ENCODE measurements around the gene LAIR1.
"Not testable (repeated sequence)": the region's sequence is repeated elsewhere in the genome, so short reads cannot be mapped to it uniquely, and the experiment has no call there.

The LAIR1 gene

DNA sequence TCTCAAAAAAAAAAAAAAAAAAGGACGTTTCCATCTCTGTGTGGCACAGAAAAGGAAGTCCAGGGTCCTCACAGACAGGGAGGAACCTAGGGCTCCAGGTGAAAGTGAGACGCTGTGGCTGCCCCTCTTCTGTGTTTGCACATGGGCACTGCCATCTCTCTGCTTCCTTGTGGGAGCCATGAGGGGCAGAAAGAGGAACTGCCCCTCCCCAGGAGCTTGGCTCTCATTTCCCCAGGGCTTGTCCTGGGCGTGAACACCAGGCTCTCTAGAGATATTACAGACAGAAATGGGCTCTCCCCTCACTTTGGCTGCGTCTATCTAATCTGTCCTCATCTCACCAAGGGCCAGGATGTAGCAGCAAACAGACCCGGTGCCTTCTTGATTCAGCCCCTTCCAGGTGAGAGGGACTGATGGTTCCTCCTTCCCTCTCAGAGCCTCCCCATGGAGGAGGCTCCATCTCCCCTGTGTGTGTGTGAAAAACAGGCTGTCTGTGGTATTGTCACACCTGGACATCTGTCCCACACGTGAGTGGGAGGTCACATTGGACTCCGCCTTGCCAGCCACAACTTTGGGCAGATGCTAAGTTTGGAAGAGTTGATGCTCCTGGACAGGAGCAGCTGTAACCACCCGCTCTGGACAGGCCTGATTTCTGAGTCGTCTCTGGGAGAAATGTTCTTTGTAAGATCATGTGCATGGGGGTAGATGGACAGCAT is 24.9 kb downstream of the LAIR1 start:
- no peak for DNase-seq

DNA sequence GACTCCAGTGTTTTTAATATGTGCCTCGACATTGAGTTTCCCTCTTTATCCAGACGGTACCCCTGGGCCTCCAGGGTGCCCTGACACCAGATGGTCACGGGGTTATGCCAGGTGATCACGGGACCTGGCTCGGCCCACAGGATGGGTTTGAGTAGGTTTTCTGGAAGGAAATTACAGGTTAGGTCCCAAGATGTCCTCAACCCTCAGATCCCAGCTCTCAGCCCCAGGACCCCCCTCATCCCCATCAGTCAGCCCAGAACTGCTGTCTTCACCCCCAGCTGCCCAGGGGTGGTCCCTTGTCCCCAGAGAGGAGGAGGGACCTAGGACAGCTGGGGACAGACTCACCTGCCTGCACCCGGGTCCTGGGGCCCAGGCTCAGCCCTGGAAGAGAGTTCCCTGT is 26.2 kb downstream of the LAIR1 start:
- DNase-seq: no peak

DNA sequence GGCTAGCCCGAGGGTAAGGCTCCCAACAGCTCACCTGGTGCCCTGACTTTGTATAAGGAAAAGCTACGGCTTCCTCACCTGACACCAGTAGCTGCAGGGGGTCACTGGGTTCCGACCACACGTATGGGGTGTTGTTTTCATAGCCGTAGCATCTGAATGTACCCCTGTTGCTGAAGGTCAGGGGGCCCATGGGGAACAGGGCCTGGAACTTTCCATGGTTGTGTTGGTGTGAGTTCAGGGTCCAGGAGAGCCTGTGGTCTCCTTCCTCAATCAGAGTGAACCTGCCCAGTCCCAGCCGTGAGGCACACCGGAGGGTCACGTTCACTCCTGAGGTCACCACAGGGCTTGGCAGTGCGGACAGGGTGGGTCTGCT is 26.9 kb downstream of the LAIR1 start:
- DNase-seq: no peak

DNA sequence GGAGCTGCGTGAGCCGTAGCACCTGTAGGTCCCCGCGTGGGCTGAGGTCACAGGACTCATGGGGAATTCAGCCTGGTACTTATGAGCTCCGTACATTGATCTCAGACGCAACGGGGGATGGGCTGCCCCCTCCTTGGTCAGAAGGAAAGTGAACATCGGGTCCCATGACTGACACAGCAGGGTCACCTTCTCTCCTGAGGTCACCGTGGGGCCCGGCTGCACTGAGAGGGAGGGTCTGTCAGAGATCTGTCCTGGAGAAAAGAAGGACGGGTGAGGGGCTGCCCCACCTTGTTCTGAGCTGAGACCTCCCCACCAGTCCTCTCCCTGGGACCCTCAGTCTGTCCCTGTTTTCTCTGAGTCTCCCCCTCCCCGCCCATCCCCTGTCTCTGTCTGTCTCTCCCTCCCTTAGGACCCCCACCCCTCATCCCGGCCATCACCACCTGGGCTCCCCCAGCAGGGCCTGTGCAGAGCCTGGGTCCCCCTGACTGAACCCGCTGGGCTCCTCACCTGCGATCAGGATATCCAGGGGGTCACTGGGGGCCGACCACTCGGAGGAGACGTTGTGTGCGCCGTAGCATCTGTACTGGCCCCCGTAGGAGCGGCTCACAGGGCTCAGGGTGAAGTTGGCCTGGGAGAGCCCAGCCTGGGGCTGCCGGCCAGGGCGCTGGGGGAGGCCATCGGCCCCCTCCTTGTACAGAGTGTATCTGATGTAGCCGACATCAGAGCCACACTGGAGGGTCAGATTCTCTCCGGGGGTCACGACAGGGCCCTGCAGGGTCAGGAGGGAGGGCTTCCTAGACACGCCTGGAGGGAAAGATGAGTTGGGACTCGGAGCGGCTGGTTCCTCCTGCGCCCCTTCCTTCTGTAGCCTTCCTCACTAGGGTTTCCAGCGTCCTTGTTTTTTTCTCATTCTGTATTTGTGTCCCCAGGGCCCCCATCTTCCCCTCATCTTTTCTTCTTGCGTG is 27.6 kb downstream of the LAIR1 start:
- DNase-seq: no peak

DNA sequence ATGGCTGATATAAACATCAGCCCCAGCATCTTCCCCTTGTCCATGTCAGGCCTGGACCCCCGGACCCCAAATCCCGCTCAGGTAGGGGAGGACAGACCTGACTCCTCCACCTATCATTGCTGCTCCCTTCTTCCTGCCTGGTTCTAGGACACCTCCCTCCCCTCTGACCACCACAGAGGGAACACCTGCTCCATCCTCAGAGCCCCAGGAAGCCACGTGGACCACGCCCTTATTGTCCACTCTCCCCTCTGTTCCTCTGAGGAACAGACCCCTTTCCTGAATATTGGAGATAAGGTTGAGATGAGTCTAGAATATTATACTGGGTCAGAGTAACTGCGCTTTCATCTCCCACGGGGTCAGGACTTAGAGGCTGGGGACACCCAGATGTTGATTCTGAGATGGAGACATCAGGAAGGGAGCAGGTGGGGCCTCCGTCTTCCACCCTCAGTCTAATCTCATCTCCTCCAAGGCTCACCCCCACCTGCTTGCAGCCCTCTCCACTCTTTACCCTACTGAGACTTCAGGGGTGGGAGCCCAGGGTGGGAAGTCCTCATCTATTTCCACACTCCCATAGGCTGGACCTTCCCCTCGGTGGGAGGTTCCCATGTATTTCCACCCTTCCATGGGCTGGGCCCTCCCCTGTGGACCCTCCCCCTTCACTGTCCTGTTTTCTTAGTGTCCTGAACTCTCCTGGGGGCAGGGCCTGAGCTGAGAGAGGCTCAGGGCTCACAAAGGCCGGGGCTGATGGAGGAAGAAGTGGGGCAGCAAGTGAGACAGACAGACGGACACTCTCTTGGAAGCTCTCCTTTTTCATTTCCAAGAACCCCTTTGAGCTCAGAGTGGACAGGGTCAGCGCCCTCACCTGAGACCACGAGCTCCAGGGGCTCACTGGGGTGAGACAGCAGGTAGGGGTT is 28.5 kb downstream of the LAIR1 start:
- no peak for DNase-seq

DNA sequence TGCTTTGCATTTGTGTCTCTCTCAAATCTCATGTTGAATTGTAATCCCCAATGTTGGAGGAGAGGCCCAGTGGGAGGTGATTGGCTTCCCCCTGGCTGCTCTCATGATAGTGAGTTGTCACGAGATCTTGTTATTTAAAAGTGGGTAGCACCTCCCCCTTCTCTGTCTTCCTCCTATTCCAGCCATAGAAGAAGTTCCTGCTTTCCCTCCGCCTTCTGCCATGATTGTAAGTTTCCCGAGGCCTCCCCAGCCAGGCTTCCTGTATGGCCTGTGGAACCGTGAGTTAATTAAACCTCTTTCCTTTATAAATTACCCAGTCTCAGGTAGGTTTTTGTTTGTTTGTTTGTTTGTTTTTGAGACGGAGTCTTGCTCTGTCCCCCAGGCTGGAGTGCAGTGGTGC is 29.6 kb downstream of the LAIR1 start:
- no peak for DNase-seq

DNA sequence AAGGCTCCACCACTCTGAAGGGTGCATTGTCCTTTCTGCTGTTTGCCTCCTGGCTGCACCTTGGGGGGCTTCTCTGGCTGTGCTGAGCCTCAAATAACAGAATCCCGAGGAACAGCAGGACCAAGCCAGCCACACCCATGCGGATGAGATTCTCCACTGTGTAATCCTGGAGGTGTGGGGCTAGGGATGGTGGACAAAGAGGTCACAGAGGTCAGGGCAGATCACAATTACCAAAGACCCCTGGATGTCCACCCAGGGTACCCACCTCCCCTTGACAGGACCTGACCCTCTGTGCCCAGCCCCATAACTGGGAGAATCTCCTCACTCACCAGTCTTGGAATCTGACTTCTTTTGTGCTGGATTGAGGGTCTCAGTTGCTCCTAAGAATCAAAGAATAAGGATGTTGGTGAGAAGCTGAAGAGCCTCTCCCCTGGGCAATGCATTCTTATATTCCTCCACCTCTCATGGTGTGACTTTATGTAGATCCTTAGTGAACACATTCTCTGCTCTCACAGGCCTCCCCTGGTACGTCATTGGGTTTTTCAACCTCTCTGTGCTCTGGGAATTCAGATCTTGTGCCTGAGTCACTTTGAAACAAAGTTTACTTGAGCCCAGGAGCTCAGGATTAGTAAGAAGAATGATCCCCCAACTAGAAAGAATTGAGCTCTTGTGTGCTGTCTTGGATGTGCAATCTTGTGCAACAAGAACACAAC is 31.0 kb downstream of the LAIR1 start:
- DNase-seq: no peak

DNA sequence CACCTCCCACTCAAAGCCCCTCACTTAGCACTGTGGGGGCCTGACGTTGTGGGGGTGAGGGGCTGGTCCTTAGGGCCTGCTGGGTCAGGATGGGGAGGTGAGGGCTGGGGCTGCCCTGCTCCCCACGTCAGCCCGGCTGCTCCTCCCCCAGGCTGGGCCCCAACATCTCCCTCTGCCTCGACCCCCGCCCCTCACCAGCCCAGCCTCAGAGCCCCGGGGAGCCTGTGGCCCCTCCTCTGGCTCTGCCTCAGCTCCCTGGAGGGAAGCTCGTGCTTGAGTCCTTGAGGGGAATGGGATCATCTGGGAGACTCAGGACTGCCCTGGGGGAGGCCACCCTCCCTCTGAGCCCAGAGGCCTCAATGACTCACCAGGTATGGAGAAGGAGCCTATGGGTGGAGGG is 32.6 kb downstream of the LAIR1 start:
- no peak for DNase-seq

DNA sequence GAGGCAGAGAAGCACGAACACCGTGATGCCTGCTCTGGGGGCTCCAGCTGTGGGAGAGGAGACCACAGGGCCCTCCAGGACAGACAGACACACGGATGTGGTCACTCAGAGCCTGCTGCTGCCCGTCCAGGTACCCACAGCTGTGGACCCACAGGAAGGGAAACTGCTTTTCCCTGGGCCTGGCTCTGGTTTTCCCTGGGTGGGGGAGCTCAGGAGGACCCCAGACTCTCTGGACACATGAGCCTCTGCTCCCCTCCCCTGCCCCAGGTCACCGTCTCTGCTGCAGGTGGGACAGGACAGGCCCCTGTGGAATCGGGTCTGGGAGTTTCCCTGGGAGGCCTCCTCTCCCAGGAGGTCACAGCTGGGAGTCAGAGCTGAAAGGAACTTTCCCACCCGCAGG is 33.1 kb downstream of the LAIR1 start:
- DNase-seq: no peak

DNA sequence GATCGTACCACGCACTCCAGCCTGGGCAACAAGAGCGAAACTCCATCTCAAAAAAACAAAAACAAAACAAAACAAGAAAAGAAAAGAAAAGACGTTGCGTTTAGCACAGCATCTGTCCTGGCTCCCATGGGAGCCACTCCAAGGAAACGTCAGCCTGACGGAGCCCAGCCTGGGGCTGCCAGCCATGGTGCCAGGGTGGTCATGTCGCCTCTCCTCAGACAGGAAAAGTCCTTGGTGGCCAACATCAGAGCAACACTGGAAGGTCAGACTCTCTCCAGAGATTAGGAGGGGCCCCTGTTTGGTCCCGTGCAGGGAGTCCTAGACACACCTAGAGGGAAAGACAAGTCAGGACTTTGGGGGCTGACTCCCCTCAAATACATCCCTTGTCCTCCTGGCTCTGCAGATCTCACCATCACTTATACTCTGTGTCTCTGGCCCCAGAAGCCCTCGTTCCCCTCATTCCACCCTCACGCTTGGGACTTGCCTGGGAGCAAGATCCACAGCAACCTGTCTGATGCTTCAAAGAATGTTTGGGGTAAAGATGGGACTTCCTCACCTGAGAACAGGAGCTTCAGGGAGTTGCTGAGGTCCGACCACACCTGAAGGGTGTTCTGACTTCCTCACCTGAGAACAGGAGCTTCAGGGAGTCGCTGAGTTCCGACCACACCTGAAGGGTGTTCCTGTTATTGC is 35.1 kb downstream of the LAIR1 start:
- DNase-seq: no peak

DNA sequence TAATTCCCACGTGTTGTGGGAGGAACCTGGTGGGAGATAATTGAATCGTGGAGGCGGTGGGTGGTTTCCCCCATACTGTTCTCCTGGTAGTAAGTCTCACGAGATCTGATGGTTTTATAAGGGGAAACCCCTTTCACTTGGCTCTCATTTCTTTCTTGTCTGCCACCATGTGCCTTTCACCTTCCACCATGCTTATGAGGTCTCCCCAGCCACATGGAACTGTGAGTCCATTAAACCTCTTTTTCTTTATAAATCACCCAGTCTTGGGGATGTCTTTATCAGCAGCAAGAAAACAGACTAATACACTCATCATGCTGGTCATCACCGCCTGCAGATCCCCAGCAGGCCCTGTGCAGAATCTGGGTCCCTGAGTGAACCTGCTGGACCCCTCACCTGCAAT is 36.0 kb downstream of the LAIR1 start:
- DNase-seq: not testable (repeated sequence)

DNA sequence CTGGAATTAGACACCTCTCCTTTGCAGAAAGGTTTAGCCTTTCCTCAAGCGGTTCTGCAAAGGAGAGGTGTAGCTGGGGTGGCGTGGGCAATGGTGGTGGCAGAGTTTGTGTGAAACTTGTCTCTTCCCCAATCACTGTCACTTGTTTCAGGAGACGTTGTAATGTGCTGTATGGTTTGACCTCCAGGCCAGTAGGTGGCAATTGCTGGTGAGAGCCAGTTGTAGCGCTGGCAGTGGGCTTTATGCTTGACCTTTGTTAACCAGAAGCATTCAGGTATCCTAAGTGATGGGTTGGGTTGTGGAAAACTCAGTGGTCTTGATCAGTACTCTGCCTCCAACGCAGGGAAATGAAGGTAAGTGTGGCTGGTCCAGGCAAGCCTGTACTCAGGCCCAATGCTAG is 39.1 kb downstream of the LAIR1 start:
- no peak for DNase-seq

DNA sequence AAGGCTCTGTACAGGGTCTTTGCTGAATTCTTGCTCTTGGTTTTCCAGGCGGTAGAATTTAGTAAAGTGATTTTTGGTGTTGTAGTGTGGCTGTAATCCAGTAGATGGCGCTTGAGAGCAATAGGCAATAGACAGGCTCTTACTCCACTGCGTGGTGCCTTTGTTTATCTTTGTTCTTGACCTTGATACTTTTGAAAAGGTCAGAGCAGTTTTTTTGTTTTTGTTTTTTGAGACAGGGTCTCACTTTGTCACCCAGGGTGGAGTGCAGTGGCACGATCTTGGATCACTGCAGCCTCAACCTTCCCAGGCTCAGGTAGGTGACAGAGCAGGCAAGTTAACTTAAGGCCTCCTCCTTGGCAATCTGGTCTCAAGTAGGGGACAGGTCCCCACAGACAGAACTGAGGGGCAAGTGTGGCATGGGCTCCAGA is 39.5 kb downstream of the LAIR1 start:
- peak; percentile 42 for DNase-seq

DNA sequence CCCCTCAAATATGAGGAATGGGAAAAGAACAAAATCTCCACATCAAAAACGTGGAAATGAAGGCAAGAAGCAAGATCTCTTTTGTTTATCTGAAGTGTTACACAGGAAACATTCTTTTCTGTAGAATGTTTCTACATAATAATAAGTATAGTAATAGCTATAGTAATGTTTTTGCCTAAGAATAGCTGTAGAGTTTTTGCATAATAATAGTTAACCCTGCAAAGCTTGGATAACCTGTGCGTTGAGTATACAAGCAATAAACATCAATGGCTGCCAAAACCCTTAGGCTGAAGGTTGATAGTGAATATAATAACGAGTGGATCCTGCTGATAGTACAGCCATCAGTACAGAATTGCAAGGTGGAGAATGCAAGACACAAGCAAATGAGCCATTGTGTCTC is 40.7 kb downstream of the LAIR1 start:
- no peak for DNase-seq

DNA sequence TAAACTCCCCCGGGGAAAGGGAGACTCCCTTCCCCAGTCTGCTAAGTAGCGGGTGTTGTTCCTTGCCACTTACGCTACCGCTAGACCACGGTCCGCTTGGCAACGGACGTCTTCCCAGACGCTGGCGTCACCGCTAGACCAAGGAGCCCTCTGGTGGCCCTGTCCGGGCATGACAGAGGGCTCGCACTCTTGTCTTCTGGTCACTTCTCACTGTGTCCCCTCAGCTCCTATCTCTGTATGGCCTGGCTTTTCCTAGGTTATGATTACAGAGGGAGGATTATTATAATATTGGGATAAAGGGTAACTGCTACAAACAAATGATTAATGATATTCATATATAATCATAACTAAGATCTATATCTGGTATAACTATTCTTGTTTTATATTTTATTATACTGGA is 41.8 kb downstream of the LAIR1 start:
- DNase-seq: not testable (repeated sequence)

DNA sequence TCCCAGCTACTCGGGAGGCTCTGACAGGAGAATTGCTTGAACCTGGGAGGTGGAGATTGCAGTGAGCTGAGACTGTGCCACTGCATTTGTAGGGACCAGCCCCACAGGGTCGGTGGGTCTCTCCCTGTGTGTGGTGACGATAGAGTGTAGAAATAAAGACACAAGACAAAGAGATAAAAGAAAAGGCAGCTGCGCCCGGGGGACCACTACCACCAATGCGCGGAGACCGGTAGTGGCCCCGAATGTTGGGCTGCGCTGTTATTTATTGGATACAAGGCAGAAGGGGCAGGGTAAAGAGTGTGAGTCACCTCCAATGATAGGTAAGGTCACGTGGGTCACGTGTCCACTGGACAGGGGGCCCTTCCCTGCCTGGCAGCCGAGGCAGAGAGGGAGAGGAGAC is 42.4 kb downstream of the LAIR1 start:
- not testable (repeated sequence) for DNase-seq

DNA sequence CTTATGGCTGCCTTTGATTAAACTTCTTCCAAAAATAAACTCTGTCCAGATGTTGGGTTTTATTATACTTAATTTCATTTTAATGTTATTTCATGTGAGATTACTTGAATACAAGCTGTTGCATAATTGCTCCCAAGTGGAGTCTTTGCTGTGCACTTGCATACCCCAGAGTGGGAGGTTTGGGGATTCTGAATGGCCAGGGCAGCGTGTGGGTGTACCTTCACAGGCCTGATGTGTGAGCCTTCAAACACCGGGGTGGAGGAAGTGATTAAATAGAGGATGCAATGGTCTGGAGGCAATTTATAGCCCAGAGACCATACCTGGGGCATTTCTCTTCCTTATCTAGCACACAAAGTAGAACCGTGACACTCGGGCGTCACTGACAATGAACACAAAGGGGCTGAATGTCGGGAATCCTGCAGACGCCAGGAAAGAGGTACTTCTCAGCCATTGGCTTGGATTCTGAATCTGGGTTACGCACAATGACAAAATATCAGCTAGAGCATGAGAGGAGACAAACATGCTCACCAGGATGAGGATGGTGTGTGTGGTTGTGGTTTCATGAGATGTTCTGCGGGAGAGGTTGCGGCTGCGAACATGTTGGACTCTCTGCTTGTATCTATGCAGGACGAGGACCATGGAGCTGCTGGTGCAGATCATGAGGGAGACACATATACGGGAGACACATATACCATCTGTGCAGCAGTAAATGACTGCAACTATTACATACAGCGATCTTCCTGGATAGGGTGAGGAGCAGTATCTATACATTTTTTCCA is 44.6 kb downstream of the LAIR1 start:
- no peak for DNase-seq

DNA sequence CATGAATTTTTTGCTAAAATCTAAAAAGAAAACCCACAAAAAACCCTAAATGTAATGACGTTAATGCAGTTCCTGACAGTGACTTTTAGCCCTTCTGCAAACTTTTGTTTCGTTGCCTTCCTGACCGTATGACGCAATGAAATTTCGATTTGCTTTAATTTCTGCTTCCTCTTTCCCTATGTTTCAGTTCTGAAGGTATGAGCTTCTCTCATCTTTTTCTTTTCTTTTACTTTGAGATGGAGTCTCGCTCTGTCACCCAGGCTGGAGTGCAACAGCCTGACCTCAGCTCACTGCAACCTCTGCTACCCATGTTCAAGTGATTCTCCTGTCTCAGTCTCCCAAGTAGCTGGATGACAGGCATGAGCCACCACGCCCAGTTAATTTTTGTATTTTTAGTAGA is 45.7 kb downstream of the LAIR1 start:
- DNase-seq: no peak

DNA sequence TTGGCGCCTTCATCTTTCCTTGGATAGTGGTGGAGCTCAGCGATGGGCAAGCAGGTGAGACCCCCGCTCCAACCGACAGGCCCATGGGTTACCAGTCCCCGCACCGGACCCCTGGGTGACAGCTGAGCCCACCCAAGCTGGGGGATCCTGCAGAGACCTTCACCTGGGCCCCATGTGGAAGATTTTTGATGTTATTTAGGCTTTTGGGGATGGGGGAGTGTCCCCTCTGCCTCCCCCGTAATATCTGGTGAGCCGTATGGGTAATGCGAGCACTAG is 46.8 kb downstream of the LAIR1 start:
- DNase-seq: no peak

DNA sequence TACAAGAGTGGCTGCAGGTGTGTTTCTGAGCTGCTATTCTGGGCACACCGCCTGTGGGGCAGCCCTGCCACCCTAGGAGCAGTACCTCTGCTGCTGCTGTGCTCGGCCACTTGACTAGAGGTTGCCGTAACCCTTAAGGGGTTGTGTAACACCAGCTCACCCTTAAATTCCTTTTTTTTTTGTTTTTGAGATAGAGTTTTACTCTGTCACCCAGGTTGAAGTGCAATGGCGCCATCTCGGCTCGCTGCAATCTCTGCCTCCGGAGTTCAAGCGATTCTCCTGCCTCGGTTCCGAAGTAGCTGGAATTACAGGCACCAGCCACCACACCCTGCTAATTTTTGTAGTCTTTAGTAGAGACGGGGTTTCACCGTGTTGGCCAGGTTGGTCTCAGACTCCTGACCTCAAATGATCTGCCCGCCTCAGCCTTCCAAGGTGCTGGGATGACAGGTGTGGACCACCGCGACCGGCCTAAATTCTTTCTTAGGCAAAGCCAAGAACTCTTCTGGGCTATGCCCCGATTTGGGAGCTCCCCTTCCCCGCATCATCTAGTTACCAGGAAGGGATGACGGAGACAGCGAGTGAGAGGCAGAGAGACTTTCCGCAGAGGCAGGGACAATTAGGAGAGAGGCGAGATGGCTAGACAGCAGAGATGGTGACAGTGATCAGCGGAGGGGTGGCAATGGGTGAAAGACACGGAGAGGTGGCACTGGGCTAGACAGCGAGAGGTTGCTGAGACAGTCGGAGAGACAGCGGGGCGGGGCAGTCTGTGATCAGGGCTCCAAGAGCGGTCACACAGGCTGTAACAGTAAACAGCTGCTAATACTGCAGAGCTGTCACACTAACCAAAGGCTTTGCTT is 47.4 kb downstream of the LAIR1 start:
- no peak for DNase-seq
